ENCODE measurements around the gene HS3ST5.

Gene HS3ST5

DNA sequence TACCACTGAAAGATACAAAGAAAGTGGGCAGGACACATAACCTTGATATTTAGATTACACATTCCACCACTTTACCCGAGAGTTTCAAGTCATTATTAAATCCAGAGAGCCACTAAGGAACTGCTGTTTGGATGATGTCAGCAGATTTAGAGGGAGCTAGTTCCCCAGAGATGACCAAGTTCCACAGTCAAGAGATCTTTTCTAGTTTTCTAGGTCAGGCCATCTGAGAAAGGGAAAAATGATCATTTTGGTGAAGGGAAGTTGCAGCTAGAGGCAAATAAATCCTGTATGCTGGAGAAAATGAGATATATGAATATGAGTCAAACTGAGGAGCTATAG lies 147.8 kb downstream of the HS3ST5 start:
- DNase-seq (ENCODE audit: low read depth), result no peak

DNA sequence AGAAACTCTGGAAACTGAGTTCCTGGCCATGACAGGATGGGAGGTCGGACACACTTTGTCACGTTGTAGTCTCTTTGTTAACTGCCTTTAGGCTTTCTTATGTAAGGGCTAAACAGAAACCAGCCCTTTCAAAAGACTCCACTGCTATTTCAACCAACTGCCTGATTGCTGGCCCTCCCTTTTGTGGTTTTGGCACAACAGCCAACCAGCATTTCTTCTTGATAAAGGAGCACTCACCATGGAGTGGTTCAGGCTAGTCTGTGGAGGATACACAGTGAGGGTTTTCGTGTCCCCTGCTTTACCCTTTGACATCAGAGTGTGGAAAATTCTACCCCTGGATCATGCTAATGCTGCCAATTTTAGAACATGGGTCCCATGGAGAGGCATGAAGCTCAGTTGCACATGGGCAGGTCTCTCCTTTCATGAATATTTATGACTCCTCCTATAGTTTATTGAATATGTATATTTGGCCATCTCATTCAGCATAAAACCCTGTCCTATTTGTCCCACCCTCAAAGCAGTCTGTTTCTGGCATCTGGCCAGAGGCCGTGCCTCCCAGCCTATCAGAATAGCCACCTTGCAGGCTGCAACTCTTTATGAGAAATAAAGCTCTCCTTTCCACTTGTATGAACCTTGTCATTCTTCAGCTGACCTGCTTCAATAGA lies 148.3 kb downstream of the HS3ST5 start:
- DNase-seq (ENCODE audit: low read depth), result no peak

DNA sequence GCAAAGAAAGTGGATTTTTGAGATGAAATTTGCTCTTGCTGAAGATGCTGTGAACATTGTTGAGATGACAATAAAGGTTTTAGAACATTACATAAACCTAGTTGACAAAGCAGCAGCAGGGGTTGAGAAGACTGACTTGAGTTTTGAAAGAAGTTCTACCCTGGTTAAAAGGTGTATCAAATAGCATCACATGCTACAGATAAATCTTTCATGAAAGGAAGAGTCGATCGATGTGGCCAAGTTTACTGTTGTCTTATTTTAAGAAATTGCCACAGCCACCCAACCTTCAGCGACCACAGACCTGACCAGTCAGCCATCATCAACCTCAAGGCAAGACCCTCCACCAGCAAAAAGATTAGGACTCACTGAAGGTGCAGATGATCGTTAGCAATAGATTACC lies 155.3 kb downstream of the HS3ST5 start:
- DNase-seq (ENCODE audit: low read depth), result no peak

DNA sequence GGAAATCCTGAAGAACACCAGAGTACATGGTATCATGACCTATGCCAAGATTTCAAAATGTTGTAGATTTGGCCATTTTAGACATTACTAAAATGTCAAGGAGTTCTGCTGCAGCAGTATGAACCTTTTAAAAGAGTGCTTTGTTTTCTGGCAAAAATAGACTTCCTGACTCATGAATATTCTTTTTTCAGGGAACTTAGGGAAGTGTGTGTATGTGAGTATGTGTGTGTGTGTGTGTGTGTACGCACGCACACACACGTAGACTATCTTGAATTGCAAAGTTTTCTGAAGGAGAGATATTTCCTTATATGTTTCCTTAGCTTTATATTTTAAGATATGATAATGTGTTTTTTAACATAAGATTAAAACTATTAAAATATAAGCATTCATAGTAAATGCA lies 161.2 kb downstream of the HS3ST5 start:
- DNase-seq (ENCODE audit: low read depth), result no peak

DNA sequence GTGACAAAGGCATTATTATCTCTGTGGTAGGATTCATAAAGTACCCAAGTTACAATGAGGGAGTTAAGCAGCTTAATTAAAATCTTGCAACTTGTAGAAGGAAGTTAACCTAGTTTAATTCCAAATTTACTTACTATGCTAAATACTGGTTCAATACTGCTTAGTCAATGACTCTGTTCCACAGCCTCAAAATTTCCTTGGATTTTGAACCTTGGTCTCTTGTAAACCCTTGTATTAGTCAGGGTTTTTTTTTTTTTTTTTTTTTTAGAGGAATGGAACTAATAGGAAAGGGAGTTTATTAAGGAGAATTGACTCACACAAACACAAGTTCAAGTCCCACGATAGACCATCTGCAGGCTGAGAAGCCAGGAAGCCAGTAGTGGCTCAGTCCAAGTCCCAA lies 163.4 kb downstream of the HS3ST5 start:
- DNase-seq (ENCODE audit: low read depth), result no peak

DNA sequence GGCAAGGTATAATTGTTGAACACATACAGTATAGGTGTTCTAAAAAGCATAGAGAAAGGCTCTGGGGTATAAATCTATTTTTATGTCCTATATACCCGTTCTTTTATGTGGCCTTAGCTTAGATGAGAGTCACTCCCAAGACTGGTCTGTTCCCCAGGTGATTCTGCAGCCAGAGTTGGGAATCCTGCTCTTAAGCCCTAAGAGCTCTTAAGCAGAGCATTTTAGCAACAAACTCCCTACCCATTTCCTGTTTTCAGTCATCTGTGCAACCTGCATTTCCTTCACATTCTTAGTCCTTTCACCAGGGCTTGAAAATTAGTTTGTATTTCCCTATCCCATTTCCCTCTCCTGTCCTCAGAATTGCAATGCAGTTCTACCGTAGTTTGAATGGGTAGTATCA lies 166.1 kb downstream of the HS3ST5 start:
- DNase-seq (ENCODE audit: low read depth), result no peak

DNA sequence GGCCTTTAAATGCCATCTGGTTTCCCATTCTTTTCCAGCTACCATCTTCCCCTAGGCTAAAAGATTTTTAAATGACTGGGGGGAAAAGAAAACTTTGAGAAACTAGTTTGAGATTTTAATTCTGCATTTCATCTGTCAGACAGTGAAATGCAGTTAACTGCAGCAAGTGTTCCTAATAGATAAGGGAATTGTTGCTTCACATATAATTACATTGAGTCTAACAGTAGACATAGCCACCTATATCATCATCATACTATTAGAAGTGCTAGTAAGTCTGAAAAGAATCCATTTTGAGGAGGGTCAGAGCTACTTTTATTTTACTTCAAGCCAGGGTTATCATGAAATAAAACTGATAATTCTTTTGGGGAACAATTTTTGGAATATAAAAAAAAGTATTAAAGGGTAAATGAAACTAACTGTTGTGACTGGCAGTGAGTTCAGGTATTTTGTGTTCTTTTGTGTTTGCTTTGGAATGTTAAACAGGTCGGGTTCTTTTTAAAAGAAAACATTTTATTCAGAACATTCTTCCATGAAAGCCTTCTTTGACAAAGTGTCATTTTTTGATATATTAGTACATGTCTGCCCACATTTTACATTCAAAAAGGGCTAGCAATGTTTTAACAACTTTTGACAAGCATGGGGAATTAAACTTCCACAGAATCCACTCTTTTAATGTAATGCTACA lies 170.1 kb downstream of the HS3ST5 start:
- DNase-seq (ENCODE audit: low read depth), result no peak

DNA sequence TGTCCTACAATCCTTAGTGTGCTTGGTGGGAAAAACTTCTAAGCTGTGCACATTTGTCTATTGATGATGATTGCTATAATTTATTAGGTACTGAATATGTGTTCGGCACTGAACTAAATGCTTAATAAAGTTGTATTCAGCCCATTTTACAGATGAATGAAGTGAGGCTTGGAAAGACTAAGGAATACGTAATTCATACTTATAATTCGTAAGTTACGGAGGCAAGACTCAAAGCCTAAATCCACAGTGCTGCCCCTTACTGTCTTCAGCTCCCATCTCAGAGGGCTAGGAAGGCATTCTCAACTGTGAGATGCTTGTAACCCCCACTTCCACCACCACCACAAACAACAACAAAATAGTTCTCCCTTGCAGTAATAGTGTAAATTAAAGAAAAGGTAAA lies 171.3 kb downstream of the HS3ST5 start:
- DNase-seq (ENCODE audit: low read depth), result no peak

DNA sequence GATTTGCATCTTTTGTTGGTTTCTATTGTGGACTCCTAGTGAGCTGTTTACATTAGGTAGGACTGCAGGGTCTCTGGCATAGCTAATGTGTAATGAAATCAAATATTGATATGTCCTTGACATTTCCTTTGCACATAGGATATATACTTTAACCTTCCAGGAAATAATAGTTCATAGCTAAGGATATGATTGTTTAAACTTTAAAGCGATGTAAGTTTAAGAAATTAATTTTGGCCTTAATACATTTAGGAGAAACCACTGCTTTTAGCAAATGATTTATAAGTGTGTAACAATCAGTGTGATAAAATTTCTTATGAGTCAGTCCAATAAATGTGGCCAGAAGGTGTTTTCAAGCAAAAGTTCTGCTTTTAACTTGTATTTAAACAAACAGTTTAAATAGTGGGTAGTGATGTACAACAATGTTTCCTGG lies 171.8 kb downstream of the HS3ST5 start:
- DNase-seq (ENCODE audit: low read depth), result no peak

DNA sequence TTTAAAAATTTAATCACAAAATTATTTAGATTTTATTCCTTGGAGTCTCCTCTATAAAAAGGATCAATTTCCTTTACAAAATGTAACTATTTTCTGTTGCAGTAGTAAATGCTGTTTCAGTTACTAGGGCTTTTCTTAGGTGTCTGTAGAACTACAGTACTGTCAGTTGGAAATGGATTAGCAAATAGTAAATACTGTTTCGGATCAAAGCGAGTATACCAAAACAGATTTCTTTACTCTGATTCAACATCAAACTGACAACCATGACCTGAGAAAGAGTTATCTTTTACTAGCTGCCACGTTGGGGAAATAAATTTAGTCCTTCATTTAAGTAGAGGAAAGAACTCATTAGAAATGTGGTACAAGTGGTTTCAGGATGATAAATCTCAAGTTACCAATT lies 172.5 kb downstream of the HS3ST5 start:
- DNase-seq (ENCODE audit: low read depth), result no peak

DNA sequence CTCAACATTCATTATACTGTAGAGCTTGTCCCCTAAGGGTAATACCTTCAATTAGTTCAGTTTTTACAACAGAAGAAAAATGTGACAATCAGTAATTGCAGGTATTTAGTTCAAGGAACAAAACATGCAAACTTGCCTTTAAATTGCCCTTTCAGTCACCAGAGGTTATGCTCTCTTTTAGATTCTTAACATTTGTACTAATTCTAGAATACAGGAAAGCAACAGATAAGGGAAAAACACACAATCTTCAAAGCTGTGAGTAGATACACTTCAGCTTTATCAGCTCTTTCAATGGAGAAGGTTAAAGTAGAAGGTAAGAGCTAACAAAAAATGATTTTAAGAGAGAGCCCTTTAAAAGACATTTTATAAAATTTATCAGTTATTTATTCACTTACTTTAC lies 173.1 kb downstream of the HS3ST5 start:
- no peak for DNase-seq (ENCODE audit: low read depth)

DNA sequence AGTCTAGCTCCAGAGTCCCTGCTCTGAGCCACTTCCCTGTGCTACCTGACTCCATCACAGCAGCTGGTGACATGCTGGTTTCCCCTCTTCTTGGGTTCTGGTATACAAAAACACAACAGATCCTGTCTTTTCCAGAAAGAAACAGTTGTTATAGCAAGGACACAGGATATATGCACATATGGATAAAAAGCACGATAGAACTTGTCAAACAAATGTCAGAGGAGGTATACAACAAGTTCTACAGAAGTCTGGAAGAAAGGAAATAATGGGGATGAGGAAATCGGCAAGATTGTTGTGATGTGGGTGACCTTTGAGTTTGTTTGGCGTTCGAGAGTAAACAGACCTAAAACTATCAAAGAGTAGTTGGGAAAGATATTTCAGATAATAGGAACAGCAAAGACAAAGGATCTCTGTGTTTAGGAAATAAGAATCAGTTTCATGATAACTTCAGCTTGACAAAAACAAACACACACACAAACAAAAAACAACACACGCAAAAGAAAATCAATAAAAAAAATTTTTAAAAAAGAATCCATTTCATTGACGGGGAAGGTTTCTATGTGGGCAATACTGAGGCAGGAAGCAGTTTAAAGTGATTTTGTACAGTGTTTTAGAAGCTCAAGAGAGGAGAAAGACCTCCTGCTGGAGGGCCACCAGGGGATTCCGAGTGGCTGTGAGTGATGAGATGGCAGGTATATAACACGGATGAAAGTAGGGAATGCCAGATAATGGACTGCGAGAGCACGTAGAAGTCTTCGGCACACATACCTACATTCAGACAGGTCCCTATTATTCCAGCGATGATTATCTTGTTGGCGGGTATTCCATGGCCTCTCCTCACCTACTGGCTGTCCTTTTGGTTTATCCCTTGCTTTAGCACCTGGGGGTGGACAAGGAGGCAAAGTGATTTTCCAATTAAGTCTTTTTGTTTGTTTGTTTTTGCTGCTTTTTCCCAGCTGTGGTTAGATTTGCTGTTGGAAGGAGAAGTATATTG lies 174.9 kb downstream of the HS3ST5 start:
- no peak for DNase-seq (ENCODE audit: low read depth)

DNA sequence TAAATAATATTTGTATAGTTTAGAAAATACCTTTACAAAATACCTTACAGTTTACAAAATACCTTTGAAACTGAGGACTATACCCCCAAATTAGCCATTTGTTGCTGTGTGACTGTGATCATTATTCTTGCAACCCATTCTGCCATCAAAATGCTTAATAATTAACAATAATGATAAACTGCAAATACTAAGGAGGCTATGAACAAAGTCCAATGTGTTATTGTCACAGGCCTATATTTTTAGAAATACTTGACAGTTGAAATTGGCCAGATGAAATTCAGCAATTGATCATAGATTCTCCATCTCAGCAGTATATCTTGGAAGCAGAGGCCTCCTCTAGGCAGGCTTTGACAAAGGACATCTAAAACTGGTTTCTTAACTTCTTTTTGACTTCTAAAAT lies 178.6 kb downstream of the HS3ST5 start:
- DNase-seq (ENCODE audit: low read depth), result no peak

DNA sequence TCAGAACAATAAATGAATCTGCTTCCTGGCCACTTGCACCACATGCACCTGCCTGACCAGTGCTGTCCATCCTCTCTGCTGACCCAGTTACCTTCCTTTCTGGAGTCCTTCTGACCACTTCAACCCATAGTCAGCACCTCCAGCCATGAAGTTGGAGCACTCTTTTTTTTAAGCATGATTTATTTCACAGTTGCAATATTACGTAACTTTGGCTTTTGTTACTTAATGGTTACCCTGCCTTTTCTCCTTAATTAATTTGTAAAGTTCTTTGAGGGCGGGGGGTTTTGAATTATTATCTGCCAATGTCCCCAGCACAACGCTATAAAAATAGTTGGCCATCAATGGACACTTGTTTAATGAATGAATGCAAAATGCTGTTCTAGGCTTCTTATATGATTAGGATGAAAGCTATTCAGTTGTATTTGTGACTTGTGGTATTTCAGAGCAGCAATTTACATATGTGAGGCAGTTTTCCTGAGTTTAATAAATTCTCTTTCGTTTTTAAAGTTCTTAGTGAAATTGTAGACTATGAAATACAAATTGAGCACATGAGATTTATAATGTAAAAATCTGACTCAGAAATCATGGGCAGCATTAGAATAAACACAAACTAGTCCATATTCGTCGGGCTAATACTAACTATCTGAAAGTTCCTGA lies 180.0 kb downstream of the HS3ST5 start:
- no peak for DNase-seq (ENCODE audit: low read depth)

DNA sequence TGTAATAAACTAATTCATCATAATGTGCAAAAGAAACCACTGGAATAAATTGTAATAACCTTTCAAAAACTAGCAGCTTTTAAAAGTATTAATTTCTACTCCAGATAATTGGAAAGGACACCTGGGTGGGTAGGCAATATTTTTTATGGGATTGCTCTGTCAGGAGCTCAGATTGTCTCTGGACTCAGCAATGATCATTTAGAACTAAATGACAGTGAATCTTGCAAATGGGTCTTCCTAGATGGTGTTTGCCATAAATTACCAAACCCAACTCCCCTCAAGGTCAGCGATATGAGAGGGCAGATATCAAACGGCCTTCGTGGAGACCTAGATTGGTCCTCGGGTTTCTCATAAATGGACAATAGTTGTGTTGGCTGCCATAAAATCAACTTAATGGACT lies 181.9 kb downstream of the HS3ST5 start:
- DNase-seq (ENCODE audit: low read depth), result no peak

DNA sequence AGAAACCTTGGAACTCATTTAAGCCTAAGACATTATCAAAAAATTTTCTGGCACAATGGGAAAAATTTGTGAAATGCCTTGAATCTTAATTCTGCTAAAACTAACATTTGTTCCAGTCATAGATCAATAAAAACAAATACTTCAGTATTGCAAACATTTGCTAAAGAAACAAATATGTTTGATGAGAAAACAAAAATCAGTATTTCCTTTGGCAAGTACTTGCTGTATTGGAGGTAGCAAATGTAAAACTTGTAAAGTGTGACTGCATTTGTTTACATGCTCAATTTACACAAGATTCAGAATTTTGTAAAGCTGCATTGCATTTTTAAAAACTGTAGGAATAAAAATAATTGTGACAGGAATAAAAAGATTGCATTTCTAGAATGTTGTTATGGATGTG lies 183.1 kb downstream of the HS3ST5 start:
- DNase-seq (ENCODE audit: low read depth), result no peak

DNA sequence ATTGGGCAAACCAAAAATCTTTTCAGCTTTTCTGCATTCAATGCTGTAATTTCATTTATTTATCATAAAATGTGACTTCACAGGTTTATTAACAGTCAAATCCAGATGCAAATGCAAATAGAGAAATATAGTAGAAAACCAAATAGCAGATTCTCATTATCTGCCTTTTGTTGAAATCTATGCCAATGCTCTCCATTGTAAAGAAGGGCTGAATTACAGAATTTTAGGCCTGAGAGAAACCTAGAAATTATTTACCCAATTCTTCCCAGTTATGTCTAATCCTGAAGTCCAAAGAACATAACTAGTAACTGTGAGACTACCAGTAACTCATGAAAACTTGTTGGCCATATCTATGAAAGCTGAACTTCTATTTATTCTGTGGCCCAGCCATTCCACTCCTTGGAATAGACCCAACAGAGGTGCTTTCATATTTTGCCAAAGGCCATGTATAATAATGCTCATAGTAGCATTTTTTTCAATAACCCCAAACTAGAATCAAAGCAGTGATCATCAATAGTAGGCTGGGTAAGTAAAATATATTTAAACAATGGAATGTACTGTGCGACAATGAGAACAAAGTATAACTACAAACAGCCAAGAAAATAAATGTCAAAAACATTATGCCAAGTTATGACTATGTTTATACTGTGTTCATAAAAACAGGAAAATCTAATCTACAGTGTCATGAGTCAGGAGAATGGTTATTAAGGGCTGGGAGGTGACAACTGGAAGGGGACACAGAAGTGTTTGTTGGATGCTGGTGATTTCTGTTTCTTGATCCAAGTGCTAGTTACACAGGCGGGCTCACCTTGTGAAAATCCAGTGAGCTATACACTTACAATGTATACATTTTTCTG lies 183.8 kb downstream of the HS3ST5 start:
- DNase-seq (ENCODE audit: low read depth), result no peak

DNA sequence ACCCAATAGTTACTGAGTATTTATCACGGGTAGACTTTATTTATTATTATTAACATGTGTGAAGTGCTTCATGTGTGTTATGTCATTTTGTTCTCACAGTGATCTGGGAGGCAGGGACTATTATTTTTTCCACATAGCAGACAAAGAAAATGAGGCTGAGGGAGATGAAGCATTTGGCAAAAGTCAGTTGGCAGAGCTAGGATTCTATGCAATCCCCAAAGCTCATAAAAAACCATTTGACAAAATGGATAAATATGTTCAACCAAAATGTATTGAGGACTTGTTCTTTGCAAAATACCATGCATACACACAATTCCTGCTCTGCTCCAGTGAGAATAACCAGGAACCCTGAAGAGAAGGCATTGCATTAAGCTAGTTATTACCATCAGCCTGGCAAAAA lies 184.4 kb downstream of the HS3ST5 start:
- DNase-seq (ENCODE audit: low read depth), result no peak

DNA sequence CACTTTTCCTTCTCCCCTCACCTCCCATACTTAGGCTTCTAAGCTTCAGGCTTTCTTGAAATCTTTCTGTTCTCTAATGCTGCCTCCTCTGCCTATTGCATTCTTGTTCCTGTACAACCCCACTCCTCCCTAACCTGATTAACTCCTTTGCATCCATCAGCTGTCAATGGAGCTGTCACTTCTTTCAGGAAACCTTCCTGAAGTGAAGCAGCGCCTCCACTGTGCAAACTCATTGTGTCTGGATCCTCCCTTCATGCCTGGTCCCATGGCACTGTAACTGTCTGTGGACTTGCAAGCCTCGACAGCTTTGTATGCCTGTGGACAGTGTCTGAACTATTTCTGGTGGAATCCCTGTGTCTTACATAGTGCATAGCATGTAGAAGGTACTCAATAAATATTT lies 185.0 kb downstream of the HS3ST5 start:
- DNase-seq (ENCODE audit: low read depth), result no peak

DNA sequence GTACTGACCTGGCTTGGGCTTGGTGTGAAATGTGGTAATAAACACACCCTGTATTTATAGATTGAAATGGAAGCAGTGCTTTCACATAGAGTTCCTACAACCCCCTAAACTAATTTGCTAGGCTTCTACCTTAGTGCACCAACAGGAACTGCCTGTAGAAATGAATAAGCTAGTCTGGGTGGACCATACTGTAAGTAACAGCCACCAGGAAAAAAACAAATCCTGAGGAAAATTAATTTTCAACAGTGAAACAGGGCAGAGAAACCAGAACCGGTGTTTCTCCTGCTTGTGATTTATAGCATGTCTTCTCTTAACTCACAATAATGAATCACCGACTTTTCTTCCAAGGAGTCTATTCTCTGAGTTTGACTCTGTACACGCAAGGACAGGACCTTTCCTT lies 187.1 kb downstream of the HS3ST5 start:
- DNase-seq (ENCODE audit: low read depth), result no peak

DNA sequence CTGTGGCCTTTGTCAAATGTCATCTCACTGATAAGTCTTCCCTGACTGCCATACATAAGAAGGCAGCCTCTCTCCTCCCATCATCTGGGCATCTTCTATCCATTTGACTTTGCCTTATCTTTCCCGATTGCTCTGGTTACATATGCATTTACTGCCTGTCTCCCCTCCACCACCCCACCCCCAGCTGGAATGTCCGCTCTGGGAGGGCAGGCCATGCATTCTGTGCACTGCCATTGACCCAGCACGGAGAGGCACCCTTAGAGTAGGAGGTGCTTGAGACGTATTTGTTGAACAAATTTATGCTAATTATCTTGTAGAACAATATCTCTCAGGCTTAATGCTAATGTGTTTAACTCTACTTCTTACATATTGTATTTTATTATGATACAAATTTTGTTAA lies 188.0 kb downstream of the HS3ST5 start:
- no peak for DNase-seq (ENCODE audit: low read depth)

DNA sequence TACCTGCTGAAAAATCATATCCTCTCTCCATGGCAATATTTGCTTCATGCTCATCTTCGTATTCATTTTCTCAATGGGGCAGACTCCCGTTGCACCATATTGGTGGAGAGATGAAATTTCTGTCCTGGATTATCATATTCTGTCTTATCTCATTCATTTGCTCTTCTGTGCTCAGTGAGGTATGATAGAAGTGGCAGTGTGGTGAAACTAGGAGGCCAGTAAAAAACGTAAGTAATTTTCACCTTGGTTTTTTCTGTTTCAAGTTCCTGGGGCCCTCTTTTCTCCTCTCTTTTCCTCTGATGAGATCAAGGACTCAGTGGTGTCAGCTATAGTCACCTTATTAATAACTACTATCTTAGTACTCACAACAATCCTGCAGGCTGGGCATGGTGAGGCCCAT lies 189.4 kb downstream of the HS3ST5 start:
- no peak for DNase-seq (ENCODE audit: low read depth)
